ENCODE results near the gene CHI3L1.

Gene CHI3L1

DNA sequence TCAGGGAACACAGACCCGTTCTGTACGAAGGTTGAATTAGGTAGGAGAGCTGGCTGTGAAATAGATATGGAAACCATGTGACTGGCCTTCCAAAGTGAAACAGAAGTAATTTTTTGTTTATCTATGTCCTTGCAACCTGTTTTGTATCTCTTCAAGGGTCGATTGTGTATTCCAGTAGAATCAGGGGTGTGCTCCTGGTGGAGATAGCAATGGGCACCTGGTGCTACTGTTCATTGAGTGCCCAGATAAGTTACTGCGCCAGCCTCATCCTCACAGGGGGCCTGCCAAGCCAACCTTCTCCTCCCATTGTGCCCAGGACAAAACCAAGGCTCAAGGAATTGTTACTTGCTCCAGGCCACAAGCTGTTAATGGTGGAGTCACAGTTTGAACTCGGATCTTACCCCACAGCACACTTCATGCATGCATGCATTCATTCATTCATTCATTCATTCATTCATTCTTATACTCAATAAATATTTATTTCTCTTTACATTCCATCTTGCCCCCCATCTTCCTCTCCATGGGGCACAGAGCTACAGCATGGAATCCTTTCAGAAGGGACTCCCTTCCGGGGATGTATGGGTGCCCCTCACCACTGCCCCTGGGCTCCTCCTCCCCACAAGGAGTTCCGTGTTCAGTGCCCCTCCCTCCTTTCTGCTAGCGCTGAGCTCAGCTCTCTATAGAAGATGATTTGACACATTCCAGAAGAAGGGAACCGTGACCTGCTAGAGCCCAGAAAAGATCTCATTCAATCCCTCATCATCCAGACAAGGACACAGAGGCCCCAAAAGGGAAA, 34.9 kb downstream of the CHI3L1 start:
- ATAC-seq (no peak), DNase-seq (no peak)

GRCh38 chr1:203150511-203151297, 35.8 kb downstream of the CHI3L1 start:
- DNase-seq (no peak), ATAC-seq (no peak)

- DNase-seq, result no peak
- no peak for ATAC-seq
Measured at GRCh38 chr1:203149188-203149840, 37.2 kb downstream of the CHI3L1 start.

DNA sequence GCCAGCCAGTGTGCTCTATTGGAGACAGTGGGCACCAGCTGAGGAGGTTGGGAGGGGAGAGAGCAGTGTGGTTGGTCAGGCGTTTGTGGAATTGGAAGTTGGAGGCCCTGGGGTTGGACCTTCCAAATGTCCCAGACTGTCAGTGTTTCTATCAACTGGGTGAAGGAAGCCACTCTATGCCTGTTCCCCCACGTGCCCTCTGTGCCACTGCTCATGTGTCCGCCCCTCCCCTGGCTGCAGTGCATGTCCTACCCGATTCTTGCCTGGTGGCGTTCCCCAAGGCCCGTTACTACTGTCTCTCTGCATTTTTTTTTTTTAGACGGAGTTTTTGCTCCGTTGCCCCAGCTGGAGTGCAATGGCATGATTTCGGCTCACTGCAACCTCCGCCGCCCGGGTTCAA, 37.9 kb downstream of the CHI3L1 start:
- ATAC-seq, result no peak
- DNase-seq, result no peak

- DNase-seq (no peak), ATAC-seq (no peak)
Measured at GRCh38 chr1:203148127-203148526, 38.4 kb downstream of the CHI3L1 start.

DNA sequence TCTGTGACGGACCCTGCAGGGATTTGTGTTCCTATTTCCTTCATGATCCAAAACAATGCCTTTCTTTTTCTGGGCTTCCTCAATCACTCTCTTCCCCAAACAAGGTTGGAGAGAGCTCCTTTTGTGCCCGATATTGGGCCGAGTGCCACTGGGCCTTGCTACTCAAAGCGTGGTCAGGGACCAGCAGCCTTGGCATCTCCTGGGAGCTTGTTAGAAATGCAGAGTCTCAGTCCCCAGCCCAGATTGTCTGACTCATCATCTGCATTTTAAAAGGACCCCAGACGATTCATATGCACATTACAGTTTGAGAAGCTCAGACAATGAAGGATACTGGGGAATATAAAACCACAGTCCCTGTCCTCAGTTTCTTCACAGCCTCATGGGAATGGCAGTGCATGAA, 39.1 kb downstream of the CHI3L1 start:
- no peak for ATAC-seq
- DNase-seq, result no peak

DNA sequence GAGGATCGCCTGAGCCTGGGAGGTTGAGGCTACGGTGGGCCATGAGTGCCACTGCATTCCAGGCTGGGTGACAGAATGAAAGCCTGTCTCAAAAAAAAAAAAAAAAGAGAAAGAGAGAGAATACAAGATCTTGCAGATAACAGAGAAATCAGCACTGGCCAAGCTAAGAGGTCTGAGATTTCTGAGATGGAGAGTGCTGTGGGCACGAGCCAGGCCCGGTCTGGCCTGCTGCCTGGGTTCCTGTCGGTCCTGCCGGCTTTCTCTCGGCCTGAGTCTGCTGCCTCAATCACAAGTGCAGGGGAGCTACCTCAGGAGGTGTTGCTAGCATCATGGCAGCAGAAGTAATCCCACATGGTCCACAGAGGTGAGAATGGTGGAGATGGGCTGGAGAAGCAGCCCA, 40.0 kb downstream of the CHI3L1 start:
- no peak for DNase-seq
- no peak for ATAC-seq

DNA sequence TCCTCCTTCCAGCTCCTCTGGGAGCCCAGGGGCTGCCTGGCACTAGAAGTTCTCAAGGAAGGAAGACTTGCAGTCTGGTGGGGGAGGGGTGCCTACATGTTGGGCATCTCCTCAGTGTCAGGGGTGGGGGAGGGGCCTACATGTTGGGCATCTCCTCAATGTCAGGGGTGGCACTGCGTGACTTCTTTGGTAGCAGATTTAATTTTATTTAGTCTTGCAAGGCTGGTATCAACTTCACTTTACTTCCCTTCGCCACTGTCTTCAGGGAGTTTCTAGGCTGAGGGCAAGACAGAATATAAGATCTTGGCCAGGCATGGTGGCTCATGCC, 40.5 kb downstream of the CHI3L1 start:
- ATAC-seq, result no peak
- DNase-seq, result no peak

- ATAC-seq (no peak), DNase-seq (no peak)
Measured at GRCh38 chr1:203145321-203146041, 41.0 kb downstream of the CHI3L1 start.

DNA sequence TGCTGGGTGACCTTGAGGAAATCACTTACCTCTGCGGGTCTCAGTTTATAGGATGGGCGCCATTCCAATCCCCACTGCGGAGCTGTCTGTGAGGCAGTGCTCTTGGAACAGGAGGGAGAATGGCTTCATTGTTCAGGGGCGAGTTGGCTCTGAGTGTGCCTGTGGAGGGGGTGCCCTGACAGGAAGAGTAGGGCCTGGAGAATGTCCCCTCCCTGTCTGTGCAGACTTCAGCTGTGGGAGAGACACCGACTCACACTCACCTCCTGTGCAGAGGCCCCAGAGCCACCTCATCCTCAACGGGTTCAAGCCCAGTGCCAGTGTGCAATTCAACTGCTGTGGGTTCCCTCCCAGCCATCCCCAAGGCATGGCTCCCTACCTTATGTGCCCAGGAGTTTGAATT, 41.8 kb downstream of the CHI3L1 start:
- no peak for DNase-seq
- no peak for ATAC-seq

DNA sequence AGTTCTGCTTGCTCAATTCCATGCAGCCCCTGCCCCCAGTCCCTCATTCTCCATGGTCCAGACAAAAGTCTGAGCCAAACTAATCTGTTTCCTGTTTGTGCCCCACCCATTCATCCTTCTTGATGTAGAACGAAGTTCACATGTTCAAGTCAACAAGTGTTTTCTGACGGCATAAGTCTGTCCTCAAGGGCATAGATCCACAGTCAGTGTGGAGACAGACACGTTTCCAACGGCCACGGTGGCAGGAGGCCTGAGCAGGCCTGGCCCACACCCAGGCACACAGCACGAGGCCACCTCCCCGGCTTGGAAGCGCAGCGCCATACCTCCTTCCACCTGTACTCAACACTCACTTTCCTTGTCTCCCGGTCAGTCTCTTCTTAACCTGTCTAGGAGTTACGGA, 42.9 kb downstream of the CHI3L1 start:
- ATAC-seq (no peak), DNase-seq (no peak)

DNA sequence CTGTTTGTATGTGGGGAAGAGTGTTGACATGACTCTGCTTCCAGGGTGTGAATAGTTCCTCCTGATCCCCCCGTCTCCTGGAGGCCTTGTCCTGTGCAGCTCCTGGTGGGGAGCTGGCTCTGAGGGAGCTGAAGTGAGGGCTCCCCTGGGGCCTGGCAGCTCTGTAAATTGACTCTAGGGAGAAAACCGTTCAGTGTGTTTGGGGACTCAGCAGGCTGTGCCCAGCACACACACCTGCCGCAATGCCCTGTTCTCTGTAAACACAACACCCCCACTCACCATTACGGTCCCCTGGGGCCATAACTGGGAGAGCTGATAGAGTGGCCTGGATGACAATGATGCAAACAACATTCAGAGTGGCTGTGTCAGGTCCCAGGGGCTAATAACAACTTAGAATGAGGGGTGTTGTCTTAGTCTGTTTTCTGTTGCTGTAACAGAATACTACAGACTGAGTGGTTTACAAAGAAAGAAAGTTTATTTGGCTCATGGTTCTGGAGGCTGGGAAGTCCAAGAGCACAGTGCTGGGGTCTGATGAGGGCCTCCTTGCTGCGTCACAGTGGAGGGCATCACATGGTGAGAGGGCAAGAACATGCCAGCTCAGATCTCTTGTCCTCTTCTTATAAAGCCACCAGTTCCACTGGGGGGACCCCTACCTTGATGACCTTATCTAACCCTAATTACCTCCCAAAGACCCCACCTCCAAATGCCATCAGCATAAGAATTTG, 43.7 kb downstream of the CHI3L1 start:
- DNase-seq, result no peak
- ATAC-seq, result no peak

DNA sequence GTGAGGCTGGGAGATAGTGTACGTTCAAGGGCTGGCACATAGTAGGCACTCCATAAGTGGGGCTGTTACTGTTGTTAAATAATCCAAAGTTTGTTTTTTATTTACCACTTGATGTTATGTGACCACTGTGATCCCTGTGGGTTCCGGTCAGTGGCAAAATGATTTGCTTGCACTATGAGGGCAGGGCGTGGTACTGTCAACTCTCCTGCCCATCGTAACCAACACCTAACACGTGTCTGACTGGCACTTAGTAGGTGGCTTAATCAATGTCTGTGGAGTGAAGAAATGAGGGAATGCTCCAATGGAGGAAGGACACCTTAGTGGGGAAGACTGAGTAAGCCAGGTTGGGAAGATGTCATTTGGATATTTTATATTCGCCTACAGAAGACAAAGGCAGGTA, 44.4 kb downstream of the CHI3L1 start:
- ATAC-seq (no peak), DNase-seq (no peak)

DNA sequence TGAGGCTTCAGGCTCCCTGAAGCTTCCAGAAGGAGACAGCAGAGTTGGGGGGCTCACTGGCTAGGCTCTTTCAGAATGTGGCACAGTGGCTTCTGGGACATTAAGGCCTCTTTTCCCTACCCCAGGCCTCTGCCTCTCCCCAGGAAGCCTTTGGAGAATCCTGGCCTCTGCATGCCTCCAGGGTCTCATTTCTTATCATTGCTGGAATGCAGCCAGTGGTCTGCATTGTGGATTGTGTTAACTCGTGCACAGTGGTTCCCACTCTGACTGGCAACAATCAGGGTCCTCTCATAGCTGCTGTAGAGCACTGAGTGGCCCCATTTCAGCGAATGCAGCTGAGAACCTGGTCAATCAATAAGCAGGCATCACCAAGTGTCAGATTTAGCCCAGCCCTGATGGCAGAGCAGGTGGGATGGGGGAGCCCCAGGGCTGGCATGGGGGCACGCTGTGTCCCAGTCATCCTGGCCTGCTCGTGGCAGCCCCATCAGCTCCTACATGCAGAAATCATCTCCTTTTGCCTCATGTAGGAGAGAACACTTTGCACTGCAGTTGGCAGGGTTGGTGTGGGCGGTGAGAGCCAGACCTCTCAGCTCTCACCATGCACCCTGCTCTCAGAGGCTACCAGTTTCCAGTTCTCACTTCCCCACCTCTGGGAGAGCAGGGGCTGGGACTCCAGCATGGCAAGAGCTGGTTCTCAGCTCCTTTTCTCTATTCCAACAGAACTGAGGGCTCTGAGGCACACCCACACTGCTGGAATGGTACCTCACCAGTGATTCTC, 45.6 kb downstream of the CHI3L1 start:
- ATAC-seq, result no peak
- DNase-seq, result no peak

- ATAC-seq, result no peak
- DNase-seq, result no peak
Measured at GRCh38 chr1:203139976-203140475, 46.5 kb downstream of the CHI3L1 start.

DNA sequence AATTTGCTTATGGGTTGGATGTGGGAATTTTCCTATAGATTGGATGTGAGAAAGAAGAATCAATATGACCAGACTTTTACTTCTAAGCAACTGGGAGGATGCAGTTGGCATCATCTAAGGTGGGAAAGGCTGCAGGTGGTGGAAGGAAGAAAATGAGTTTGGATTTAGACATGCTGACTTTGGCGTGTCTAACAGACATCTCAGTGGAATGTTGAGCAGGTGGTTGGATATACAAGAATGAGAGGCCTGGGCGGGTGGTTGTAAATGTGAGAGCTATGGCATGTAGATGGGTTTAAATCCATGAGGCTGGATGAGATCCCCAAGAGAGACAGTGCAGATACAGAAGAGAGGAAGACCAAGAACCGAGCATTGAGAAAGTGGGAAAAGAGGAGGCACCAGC, 48.4 kb downstream of the CHI3L1 start:
- no peak for ATAC-seq

GRCh38 chr1:203137324-203137723, 49.2 kb downstream of the CHI3L1 start:
- no peak for DNase-seq
- no peak for ATAC-seq

More for the DNA sequence above, 48.4 kb downstream of the CHI3L1 start:
- no peak for DNase-seq

GRCh38 chr1:203136409-203137042, 50.0 kb downstream of the CHI3L1 start:
- no peak for ATAC-seq
- no peak for DNase-seq

DNA sequence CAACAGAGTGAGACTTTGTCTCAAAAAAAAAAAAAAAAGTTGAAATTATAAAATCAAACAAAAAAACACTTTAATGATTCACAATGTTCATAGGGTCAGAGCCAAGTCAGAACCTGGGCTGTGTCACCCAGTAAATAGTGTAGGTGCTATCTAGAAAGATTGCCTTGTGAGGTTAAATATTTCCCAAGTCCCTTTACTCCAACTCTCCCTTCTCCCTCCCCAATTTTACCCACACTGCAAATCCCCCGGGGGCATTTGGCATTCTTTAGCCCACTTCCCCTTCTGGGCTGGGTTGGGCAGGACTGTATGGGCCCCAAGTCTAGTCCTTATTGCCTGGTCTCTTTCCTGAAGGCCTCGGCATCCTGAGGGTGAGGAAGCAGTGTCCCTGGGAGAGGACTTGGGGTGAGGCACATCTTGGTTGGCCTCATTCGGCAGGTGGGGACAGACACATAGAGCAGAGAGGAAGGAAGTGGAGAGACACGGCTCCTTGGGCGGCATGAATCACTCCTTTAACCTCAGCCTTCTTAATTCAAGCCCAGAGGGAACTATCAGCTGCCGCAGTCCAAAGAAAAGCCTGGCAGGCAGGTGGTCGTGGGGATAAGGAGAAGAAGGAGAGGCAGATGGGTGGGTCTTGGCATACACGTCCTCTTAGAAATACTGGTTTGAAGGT, 50.7 kb downstream of the CHI3L1 start:
- ATAC-seq (peak; percentile 50), DNase-seq (no peak)

Measured in stimulated activated naive CD8-positive, alpha-beta T cell treated with anti-CD3 and anti-CD28 coated beads, Interleukin-15, Interleukin-2, amounts not matched to agents 100 U/mL and 50 U/mL, for 24 hours (primary cell).